Astrocyte (in vitro differentiated cells and primary cell): Measurements from ENCODE around the gene MMEL1.
"Not testable (repeated sequence)": the region's sequence is repeated elsewhere in the genome, so short reads cannot be mapped to it uniquely, and the experiment has no call there.

ENCODE experiments used
- EZH2 ChIP-seq: IDR thresholded peaks from 2 replicates; pipeline ENCODE4 v1.6.1; 2012; ENCODE audit warnings: mild to moderate bottlenecking, low read length, inconsistent platforms; ENCODE audit not compliant: insufficient read depth
- TF ChIP-seq, protein P1 (sequence below): IDR thresholded peaks from 2 replicates; pipeline ENCODE4 v1.5.1; 2011; ENCODE audit warnings: low read depth, mild to moderate bottlenecking, inconsistent platforms, low read length, moderate library complexity; ENCODE audit not compliant: insufficient read depth

DNA sequence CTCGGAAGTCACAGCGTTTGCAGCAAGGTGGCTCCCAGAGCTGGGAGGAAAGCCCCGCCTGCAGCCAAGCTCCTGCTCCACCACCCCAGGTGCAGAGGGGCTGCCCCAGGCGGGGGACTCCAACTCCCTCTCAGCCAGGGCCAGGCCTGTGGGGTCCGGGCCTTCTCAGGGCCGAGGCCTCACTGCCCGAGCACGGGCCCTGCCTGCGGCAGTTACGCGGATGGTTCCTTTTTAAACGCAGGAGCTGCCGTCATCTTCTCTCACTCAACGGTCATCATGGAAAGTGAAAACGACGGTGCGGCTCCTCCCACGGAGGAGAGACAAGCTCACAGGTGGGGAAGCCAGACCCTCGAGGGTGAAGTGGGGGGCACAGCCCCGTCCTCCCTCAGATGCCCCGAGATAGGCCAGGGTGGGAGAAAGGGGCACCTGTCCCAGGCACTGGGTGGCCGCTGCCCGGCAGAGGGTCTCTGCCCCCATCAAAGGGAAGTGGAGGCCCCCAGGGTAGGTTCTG is 55.2 kb downstream of the MMEL1 start:
- TF ChIP-seq EZH2: not testable (repeated sequence)
- TF ChIP-seq, protein P1, sequence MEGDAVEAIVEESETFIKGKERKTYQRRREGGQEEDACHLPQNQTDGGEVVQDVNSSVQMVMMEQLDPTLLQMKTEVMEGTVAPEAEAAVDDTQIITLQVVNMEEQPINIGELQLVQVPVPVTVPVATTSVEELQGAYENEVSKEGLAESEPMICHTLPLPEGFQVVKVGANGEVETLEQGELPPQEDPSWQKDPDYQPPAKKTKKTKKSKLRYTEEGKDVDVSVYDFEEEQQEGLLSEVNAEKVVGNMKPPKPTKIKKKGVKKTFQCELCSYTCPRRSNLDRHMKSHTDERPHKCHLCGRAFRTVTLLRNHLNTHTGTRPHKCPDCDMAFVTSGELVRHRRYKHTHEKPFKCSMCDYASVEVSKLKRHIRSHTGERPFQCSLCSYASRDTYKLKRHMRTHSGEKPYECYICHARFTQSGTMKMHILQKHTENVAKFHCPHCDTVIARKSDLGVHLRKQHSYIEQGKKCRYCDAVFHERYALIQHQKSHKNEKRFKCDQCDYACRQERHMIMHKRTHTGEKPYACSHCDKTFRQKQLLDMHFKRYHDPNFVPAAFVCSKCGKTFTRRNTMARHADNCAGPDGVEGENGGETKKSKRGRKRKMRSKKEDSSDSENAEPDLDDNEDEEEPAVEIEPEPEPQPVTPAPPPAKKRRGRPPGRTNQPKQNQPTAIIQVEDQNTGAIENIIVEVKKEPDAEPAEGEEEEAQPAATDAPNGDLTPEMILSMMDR: not testable (repeated sequence)
